HG02973 (cell line): ENCODE data around the gene SUV39H2.
A peak's percentile ranks its signal among the peaks of the same experiment; 100 is the strongest.
"Not testable (repeated sequence)": the region's sequence is repeated elsewhere in the genome, so short reads cannot be mapped to it uniquely, and the experiment has no call there.

ENCODE experiments used
- ATAC-seq: cut with Tn5 transposase; IDR thresholded peaks from one replicate; pipeline ENCODE4 v1.9.1; 2021; ENCODE audit warnings: moderate library complexity; ENCODE audit not compliant: unreplicated experiment

SUV39H2 gene

GRCh38 chr10:14873090-14873760, 5.4 kb upstream of the SUV39H2 start:
- ATAC-seq = peak; percentile 43

DNA sequence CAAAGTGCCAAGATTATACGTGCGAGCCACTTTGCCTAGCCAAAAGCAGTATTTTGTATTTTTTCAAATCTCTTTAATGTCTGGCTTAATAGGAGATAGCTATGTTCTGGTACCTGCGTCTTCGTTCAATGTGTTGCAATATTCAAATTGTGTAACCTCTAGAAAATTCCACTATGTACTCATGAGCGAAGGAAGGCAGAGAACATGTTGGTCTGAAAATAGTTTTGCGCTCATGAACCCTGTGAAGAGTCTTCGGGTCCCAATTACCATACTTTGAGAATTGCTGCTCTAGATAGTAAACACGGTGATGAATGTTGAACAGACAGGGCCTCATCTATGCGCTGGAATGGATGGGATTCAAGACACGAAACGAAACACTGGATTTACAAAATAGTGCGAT, 2.7 kb upstream of the SUV39H2 start:
- ATAC-seq = no peak

- ATAC-seq = no peak
Measured at GRCh38 chr10:14876764-14877163, 1.9 kb upstream of the SUV39H2 start.

GRCh38 chr10:14879124-14879927, 660 bp downstream of the SUV39H2 start:
- peak; percentile 15 for ATAC-seq

DNA sequence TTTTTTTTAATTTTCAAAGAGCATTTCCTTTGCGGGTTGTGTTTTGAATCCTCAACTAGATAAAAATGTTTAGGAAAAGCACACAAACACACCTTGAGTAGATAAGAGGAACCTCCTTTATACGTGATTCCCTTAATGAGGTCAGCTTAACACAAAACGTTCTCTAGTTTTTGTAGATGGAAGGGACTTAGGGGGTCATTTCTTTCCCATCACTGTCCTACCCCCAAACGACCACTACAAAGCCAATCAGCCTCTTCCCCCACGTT, 1.2 kb downstream of the SUV39H2 start:
- ATAC-seq = no peak

- no peak for ATAC-seq
Measured at GRCh38 chr10:14880229-14880628, 1.6 kb downstream of the SUV39H2 start.

GRCh38 chr10:14884082-14884481, 5.4 kb downstream of the SUV39H2 start:
- ATAC-seq = no peak

DNA sequence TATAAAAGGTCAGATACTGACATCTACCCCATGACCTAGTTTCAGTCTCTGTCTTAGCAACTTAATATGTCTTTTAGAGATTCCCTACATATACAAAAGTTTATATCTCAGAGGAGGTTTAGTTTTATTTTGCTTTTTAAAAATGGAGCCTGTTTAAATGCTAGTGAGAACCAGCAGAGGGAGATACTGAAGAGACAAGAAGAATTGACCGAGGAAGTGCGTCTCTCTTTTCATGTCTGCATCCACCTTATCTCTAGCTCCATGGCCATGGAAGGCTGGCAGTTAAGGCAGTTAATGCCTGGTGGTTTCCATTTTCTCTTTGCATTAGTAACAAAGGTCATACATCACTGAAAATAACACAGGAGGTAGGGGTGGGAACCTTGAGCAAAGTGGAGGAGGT, 10.7 kb downstream of the SUV39H2 start:
- ATAC-seq = no peak

GRCh38 chr10:14891151-14891550, 12.5 kb downstream of the SUV39H2 start:
- ATAC-seq = no peak

GRCh38 chr10:14904316-14904732, 25.7 kb downstream of the SUV39H2 start:
- ATAC-seq = no peak

- no peak for ATAC-seq
Measured at GRCh38 chr10:14904864-14905263, 26.2 kb downstream of the SUV39H2 start.

- no peak for ATAC-seq
Measured at GRCh38 chr10:14905890-14906289, 27.2 kb downstream of the SUV39H2 start.

GRCh38 chr10:14906765-14907164, 28.1 kb downstream of the SUV39H2 start:
- no peak for ATAC-seq

DNA sequence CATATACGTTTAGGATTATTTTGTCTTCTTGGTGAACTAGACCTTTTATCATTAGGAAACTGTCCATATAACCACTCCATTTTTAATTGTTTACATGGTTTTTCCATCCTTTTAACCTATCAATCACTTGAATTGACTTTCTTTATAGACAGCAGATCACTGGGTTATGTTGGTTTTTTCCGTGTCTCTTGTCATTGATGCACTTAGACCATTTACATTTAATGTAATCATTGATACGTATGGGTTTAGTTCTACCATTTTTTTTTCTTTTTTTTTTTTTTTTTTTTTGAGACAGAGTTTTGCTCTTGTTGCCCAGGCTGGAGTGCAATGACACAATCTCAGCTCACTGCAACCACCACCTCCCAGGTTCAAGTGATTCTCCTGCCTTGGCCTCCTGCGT, 28.9 kb downstream of the SUV39H2 start:
- ATAC-seq = not testable (repeated sequence)

- no peak for ATAC-seq
Measured at GRCh38 chr10:14909101-14909500, 30.4 kb downstream of the SUV39H2 start.

GRCh38 chr10:14910953-14911352, 32.3 kb downstream of the SUV39H2 start:
- ATAC-seq = no peak

- no peak for ATAC-seq
Measured at GRCh38 chr10:14911801-14912200, 33.1 kb downstream of the SUV39H2 start.

DNA sequence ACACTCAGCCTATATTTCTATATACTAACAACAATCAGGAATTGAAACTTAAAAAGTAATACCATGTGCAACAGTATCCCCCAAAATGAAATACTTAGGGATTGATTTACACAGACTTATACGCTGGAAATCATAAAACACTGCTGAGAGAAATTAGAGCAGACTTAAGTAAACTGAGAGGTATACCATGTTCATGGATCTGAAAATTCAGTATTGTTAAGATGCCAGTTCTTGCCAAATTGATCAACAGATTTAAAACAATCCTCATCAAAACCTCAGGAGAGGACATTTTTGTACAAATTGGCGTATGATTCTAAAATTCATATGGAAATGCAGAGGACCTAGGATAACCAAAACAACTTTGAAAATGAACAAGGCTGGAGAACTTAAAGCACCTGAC, 37.9 kb downstream of the SUV39H2 start:
- ATAC-seq = no peak

DNA sequence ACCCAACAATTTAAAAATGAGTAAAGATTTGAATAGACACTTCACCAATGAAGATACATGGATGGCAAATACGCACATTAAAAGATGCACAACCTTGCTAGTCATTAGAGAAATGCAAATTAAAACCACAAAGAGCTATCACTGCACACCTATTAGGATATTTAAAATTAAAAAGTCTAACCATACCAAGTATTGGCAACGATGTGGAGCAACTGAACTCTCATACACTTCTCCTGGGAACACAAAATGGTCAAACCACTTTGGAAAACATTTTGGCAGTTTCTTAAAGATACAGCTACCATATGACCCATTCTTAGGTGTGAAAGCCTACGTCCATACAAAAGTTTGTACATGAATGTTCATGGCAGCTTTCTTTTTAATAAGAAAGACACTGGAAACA, 39.2 kb downstream of the SUV39H2 start:
- ATAC-seq = no peak

- no peak for ATAC-seq
Measured at GRCh38 chr10:14918964-14919363, 40.3 kb downstream of the SUV39H2 start.

DNA sequence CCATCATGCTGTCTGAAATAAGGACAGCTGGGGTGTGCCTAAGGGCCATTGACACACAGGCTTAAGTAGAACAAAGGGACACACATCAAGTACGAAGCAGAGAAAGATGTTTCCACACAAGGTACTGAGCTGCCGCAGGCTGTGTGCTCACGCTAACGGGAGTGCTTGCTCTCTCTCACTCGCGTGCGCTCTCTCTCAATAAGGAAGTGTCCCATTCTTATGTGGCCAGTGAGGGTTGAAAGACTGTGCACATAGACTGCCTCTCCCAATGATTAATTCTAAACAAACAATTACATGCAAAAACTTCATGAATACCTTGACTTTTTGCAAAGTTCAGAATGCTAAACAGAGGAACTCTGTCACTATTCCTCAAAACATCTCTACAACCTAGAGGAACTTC, 45.3 kb downstream of the SUV39H2 start:
- no peak for ATAC-seq

DNA sequence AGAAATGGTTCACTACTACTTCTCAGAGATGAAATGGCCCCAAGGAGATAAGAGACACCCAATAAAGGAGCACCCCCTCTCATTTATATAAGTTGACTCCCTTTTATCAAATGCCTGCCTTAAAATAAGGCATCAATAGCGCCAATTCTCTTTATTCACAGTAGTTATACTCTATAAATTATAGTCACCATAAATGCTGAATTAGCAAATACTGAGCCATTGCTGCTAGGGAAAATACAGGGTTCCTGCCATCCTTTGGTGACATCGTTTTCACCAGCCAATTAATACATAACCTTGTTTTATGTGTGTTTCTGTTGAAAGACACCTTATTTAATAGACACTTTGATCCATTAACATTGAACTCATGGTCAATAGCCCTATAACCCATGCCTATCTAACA, 46.6 kb downstream of the SUV39H2 start:
- ATAC-seq = no peak

- no peak for ATAC-seq
Measured at GRCh38 chr10:14926061-14926470, 47.4 kb downstream of the SUV39H2 start.
